Measurements from ENCODE around the gene THEM5.

THEM5 gene

GRCh38 chr1:151864411-151864810 is 10.9 kb upstream of the THEM5 start:
- TF ChIP-seq CTCF (IDR thresholded peaks at IDR 0.05; ENCODE audit: borderline replicate concordance, insufficient read depth, low read depth, low read length) = no peak

DNA sequence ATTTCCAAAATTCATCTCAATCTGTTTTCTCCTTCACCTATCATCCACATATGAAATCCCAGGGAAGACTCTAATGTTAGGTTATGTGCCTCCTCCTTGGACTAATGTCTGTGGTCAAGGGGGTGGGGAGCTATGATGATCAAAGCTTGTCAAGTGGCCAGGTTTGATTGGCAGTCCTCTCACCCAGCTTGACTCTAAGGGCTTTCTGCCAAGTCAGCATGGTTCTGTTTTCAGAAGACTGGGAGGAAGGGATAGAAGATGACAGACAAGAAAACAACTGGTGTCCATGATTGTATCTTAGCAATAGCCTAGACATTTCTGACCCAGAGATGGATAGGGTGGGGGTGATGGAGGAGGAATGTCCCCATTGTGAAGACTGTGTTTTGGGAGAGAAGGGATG is 9.1 kb upstream of the THEM5 start:
- no peak for TF ChIP-seq CTCF (IDR thresholded peaks at IDR 0.05; ENCODE audit: borderline replicate concordance, insufficient read depth, low read depth, low read length)
- H3K4me3 ChIP-seq (ENCODE audit: low read depth, low read length) = no peak overlapping the region

More at GRCh38 chr1:151864411-151864810, 10.9 kb upstream of the THEM5 start:
- H3K4me3 ChIP-seq (ENCODE audit: low read depth, low read length) = no peak overlapping the region

DNA sequence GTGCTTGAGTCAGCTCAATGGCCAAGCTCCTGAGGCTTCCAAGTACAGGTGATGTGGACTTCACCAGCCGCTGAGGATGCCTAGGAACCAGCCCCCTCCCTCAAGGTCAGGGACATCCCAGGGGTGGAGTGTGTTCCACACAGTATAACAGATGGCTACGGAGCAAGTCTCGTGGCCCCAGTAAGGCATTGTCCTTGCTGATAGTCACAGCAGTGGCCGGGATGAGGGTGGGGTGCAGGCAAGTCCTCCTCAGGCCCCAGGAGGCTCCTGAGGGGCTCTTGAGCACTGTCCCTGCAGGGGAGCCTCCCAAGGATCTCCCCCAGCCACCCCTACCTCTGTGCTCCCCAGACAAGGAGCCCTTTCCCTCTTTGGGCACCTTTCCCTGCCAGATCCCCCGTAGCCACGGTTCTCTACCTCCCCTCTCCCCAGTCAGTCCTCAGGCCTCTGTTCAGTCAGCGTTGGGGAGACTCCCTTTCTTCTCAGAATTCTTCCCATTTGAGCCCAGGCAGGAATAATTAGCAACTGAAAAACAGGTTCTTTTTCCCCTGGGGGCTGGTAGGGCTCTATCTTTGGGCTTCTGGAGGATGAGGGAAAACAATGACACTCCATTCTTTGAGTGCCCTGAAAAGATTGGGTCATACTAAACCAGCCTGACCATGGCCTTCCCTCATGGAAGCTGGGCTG is 7.1 kb upstream of the THEM5 start:
- no peak for TF ChIP-seq CTCF (IDR thresholded peaks at IDR 0.05; ENCODE audit: borderline replicate concordance, insufficient read depth, low read depth, low read length)
- no peak overlapping the region for H3K4me3 ChIP-seq (ENCODE audit: low read depth, low read length)

GRCh38 chr1:151859891-151860293 is 6.4 kb upstream of the THEM5 start:
- no peak overlapping the region for H3K4me3 ChIP-seq (ENCODE audit: low read depth, low read length)
- no peak for TF ChIP-seq CTCF (IDR thresholded peaks at IDR 0.05; ENCODE audit: borderline replicate concordance, insufficient read depth, low read depth, low read length)

- H3K4me3 ChIP-seq (ENCODE audit: low read depth, low read length) = no peak overlapping the region
- no peak for TF ChIP-seq CTCF (IDR thresholded peaks at IDR 0.05; ENCODE audit: borderline replicate concordance, insufficient read depth, low read depth, low read length)
Observed at GRCh38 chr1:151858886-151859665, 5.6 kb upstream of the THEM5 start.

- no peak overlapping the region for H3K4me3 ChIP-seq (ENCODE audit: low read depth, low read length)
- TF ChIP-seq CTCF (IDR thresholded peaks at IDR 0.05; ENCODE audit: borderline replicate concordance, insufficient read depth, low read depth, low read length) = no peak
Observed at GRCh38 chr1:151858030-151858746, 4.7 kb upstream of the THEM5 start.
